NCI-H82 (cell line): ENCODE data around the gene RAN.
A peak's percentile ranks its signal among the peaks of the same experiment; 100 is the strongest.
"Not testable (repeated sequence)": the region's sequence is repeated elsewhere in the genome, so short reads cannot be mapped to it uniquely, and the experiment has no call there.

Experiments used
- DNase-seq: peaks from one replicate; lab custom pipeline; 2025; lab: John Stamatoyannopoulos, UW

The RAN gene

DNA sequence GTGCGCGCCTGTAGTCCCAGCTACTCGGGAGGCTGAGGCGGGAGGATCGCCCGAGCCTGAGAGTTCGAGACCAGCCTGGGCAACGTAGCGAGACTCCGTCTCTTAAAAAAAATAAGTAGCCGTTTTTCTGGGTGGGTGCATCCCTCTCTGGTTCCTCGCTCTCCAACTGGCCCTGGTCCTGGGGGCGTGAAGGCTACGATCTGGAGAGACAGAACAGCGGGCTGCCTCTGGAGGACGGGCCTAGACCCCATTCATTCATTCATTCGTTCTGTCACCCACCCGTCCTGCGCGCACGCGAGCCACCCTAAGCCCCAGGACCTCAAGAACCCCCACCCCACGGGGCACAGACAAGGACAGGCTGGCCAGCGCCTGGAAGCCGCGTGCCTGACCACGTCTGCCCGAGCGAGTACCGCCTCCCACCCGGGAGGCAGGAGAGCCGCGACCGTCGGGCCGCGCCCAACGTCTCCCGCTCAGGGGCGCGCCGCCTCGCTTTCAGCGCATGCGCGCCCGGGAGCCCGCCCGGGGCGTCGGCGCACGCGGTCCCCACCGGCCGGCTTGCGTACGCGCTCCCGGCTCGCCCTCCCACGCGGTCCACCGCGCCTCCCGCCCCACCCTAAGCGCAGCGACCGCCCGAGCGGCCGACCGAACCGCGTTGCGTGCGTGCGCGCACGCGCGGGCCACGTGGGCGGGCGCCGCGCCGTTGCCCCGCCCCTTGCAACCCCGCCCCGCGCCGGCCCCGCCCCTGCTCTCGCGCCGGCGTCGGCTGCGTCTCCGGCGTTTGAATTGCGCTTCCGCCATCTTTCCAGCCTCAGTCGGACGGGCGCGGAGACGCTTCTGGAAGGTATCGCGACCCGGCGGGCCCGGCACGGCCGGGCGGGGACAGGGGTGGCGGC, at the start of gene RAN:
TSS of gene RAN (plus strand) at position 781 of the 893 bp plus-strand sequence. CDS start 528 bp downstream, outside the sequence.
- peak; percentile 94 for DNase-seq

DNA sequence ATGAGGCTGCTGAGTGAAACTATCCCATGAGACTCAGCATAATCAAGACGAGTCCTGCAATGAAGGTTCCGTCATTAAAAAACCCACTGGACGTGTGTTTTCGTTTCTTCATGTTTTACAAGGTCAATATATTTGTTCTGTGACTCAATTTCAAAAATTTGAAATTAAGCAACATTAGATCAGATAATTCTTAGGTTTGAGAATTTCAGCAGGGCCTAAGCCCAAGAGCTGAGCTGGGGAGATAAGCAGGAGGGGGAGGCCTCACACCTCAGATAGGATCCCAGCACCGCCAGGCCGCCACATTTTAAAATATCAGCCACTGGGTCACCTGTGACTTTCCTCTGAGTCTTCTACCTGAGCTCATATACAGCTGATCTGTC, 46.1 kb upstream of the RAN start:
- no peak for DNase-seq

DNA sequence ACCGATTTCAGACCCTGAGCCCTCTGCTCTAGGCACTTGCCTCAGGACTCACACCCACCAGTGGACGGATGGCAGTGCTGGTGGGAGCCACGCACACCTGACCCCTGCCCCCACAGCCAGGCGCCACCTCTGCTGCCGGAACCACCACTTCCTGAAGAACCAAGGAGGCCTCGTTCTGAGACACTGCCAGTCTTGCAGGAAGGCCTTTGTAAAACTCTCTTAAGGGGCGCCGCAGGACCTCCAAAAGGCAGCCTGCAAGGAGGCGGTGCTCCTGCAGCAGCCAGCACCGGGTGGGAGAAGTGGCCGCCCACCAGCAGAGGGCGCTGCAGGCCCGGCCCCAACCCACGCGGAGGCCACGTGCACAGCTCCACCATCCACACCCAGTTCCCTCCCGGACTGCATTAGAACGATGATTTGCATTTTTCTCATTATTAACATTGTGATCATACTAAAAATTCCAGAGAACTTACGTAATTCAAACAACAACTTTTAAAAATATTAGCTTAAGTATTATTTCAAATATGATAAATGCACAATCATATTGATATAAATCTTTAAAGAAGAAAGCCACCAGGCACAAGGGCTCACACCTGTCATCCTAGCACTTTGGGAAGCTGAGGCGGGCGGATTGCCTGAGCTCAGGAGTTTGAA, 45.6 kb upstream of the RAN start:
- DNase-seq: peak; percentile 60

DNA sequence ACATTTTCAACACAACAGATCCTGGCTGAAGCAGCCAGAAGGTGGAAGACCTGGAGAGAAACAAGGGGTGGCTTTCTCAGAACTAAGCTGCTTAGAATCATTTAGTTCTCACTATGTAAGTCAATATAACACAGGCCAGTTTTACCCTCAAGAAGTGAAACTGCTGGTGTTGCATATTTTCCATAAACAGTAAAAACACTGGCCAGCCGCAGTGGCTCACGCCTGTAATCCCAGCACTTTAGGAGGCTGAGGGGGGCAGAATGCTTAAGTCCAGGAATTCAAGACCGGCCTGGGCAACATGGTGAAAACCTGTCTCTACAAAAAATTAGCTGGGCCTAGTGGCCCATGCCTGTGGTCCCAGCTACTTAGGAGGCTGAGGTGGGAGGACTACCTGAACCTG, 44.4 kb upstream of the RAN start:
- DNase-seq: no peak

DNA sequence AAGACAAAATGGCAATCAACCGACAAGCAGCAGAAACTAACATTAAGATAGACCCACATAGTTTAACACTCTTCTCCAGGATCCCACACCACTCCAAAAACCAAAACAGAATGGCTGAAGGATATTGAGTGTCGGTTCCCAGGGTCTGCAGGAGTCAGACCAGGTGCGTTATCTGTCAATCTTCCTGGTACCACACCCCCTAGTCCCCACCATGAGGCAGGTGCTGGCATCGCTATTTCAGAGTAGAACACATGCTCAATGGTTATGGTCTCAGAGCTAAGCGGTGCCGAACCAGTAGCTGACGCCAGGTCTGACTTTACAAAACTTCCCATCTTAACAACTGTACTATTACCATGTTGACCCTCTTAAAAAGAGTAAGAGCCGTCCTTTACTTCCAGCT, 43.0 kb upstream of the RAN start:
- no peak for DNase-seq

DNA sequence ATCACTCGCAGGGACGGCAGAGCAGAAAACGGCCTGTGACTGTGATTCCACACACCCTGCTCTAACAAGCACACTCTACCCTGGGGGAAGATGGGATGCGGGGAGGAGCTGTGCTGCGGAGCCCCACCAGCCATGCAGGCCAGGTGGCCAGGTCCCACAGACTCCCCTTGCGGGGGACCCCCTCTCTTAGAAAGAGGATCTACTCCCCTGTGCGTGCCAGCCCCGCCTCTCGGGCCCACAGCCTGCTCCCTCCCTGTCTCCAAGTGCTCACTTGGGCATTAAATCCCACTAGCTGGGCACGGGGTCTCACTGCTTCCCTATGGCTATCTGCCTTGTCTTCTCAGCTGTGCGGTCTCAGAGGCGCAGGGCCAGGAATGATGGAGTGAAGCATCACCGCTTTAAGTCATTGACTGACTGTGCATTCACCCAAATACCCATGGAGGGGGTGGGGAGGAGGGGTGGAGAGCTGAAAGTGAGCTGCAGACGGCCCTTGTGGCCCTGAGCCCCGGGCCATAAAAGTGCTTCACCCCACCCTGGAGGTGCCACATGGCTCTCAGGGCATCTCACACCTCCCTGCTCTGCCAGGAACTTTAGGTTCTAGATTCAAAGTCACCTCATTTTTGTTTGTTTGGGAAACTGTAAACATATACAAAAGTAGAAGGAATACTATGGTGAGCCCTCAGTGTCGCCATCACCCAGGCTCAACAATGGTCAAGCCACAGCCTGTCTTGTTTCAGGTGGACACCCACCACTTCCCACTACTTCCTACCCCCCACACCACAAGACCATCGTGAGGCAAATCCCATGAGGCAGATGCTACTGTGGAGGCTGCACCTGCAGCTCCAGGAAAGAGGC, 42.2 kb upstream of the RAN start:
- DNase-seq: no peak

DNA sequence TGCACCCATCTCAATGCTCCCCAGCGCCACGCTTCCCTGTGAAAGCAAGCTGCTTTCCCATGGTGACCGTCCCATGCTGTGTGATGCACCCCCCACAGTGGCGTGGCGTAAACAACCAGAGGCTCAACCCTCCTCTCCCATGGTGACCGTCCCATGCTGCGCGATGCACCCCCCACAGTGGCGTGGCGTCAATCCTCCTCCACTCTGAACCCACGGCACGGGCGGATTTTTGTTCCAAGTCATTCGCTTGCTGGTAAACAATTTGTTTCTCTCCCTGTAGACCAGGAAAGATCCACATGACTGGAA, 41.7 kb upstream of the RAN start:
- DNase-seq: no peak

DNA sequence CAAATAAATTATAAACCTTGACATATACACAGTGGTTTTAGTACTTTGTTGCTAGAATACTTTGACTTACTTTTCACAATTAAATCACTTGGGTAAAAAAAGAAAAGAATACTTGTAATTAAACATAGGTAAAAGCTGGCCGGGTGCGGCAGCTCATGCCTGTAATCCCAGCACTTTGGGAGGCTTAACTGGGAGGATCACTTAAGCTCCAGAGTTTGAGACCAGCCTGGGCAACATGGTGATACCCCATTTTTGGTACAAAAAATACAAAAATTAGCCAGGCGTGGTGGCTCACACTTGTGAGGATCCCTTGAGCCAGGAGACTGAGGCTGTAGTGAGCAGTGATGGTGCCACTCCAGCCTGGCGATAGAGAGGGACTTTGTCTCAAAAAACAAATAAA, 40.6 kb upstream of the RAN start:
- peak; percentile 55 for DNase-seq

DNA sequence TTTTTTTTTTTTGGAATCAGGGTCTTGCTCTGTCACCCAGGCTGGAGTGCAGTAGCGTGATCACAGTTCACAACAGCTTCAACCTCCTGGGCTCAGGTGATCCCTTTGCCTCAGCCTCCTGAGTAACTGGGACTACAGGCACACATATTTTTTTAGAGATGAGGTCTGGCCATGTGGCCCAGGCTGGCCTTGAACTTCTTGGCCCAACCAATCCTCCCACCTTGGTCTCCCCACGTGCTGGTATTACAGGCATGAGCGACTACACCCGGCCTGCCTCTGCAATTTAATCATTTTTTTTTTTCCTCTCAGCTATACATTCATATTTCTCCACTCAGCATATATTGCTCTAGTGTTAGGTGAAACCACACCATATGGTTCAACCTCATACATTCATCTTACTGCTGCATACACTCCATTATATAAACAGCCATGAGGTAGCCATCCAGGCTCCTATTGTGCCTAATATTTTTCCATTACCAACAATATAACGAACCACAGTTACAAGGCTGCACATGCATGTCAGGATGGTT, 39.9 kb upstream of the RAN start:
- DNase-seq: no peak

DNA sequence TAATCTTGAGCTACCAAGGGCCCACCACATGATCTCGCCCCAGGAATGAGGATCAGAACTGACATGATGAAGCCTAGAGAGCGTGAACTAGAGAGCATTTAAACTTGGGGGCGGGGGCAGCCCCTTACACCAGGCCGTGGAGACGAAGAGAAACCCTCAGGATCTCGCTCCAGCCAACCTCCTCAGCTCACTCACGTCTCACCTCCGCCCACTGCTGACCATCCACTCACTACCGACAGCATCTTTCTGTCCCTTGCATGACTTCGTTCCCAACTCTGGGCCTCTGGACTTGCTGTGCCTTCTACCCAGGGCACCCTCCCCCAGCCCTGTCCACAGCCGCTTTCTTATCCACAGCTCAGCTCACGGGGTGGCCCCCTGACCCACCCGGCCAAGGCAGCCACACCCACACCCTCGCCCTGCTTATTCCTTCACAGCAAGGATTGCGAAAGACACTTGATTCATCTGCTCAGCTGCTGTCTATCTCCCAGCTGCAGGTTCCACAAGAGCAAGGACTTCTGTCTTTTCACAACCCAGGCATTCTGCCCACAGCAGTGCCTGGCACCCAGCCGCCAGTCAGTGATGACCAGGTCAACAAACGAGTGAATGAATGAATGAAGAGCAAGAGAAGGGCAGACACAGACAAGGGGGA, 39.2 kb upstream of the RAN start:
- DNase-seq: peak; percentile 18

DNA sequence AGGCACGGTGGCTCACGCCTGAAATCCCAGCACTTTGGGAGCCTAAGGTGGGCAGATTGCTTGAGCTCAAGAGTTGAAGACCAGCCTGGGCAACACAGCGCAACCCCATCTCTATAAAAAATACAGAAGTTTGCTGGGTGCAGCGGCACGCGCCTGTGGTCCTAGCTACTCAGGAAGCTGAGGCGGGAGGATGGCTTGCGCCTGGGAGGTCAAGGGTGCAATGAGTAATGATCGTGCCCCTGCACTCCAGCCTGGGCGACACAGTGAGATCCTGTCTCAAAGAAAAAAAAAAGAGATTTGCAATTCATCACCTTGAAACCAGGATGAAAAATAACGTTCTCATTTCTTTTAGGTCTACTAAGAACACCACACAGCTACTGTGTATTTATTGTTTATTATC, 36.9 kb upstream of the RAN start:
- DNase-seq: no peak

GRCh38 chr12:130835436-130835835, 36.4 kb upstream of the RAN start:
- DNase-seq: peak; percentile 51

GRCh38 chr12:130838284-130838950, 33.4 kb upstream of the RAN start:
- peak; percentile 82 for DNase-seq

DNA sequence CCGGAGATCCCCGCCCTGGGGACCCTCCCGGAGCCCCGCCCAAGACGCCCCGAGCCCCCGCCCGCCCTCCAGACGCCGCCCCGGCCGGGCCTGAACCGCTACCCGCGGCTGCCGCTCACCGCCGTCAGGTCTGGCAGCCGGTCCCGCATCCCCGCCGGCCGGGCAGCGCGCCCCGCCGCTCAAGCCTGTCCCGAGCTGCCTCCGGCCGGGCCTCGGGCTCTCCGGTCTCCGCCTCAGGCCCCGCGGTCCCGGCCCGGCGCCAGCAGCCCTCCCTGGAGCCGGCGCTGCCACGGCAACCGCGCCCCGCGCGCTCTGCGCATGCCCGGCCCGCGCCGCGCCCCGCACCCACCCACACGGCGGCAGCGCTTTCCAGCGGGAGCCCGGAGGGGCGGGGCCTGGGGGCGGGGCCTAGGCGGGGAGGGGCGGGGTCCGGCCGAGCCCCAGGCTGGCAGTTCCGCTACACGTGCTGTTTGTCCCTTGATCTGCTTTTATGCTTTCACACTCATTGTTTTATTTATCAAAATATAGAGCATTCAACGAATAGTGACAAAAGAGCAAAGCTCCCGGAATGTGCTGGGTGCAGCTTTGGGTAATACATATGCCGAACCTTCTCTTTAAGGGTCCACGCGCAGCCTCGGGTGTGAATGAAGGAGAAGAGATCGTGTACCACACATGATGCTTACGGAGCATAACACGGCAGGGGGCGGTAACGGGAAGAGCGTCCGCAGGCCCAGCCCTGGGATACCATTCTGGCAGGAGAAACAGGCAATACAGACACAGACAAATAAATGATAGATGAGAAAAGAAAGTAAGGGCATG, 32.7 kb upstream of the RAN start, which contains the start of gene STX2:
TSS of gene STX2 (minus strand) at position 300 of the 819 bp plus-strand sequence. CDS start at position 149, 151 bp downstream.
- DNase-seq: peak; percentile 90

DNA sequence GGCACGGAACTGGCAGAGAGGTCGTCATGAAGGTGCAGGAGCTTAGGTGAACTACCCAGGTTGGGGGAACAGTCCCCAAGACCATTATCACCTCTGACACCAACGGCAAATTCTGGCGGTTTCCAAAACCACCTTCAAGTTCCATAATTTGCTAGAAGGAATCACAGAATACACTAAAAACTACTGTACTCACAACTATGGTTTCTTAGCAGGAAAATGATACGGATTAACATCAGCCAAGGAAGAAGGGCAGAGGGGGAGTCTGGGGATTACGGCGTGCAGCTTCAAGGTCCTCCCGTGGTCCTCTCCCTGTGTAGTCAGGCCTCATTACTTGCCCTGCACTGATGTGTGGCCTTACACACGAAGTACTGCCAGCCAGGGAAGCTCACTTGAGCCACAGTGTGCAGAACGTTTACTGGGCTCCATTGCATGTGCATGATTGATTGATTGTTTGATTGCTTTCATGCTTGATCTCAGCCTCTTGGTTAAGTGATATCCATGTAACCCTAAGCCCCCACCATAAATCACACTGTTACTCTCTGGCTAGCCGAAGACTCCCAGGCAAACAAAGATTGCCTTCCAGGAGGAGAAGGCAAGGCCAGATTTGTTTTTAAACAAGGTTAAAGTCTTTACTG, 32.0 kb upstream of the RAN start:
- peak; percentile 73 for DNase-seq

- no peak for DNase-seq
Measured at GRCh38 chr12:130846369-130846768, 25.5 kb upstream of the RAN start.

- no peak for DNase-seq
Measured at GRCh38 chr12:130847112-130847511, 24.8 kb upstream of the RAN start.

GRCh38 chr12:130848105-130848504, 23.8 kb upstream of the RAN start:
- DNase-seq: not testable (repeated sequence)

- DNase-seq: not testable (repeated sequence)
Measured at GRCh38 chr12:130848785-130849305, 23.0 kb upstream of the RAN start.
